IgD-negative memory B cell (primary cell): ENCODE results near the gene ZNF451. TPM values are rescaled to one million over a fixed set of nuclear protein-coding genes. Genes with fewer than 3 reads are reported as not detected.
A peak's percentile ranks its signal among the peaks of the same experiment; 100 is the strongest.

Source experiments
- H3K27ac Mint-ChIP-seq, 3 donors: one replicate each; pipeline ENCODE4 v1.8.0; 2020 to 2022; ENCODE audit warnings: mild to moderate bottlenecking in 3 of 3, mixed read lengths in 3 of 3, moderate library complexity in 1 of 3
- H3K27me3 Mint-ChIP-seq: one replicate; pipeline ENCODE4 v1.8.0; 2021; ENCODE audit warnings: mixed read lengths
- H3K36me3 Mint-ChIP-seq: one replicate; pipeline ENCODE4 v1.8.0; 2020; ENCODE audit warnings: mild to moderate bottlenecking, mixed read lengths
- H3K4me1 Mint-ChIP-seq, 3 donors: one replicate each; pipeline ENCODE4 v1.8.0; 2020 to 2022; ENCODE audit warnings: mixed read lengths in 3 of 3, mild to moderate bottlenecking in 1 of 3
- H3K4me3 Mint-ChIP-seq, 4 donors: one replicate each; pipeline ENCODE4 v1.8.0; 2020 to 2022; ENCODE audit warnings: mild to moderate bottlenecking in 4 of 4, mixed read lengths in 4 of 4, moderate library complexity in 3 of 4
- H3K9me3 Mint-ChIP-seq, 3 donors: one replicate each; pipeline ENCODE4 v1.8.0; 2020 to 2021; ENCODE audit warnings: mixed read lengths in 3 of 3, mild to moderate bottlenecking in 1 of 3
- polyA plus RNA-seq: library from polyadenylated mRNA; unstranded; fragments of 300-500 nt; fragmentation: Illumina TruSeq; gene quantifications from one replicate; pipeline ENCODE4 v1.2.3, GENCODE V29; 2021

Gene ZNF451
- polyA plus RNA-seq, 1 donor from 2014 or later = 22.3 TPM

DNA sequence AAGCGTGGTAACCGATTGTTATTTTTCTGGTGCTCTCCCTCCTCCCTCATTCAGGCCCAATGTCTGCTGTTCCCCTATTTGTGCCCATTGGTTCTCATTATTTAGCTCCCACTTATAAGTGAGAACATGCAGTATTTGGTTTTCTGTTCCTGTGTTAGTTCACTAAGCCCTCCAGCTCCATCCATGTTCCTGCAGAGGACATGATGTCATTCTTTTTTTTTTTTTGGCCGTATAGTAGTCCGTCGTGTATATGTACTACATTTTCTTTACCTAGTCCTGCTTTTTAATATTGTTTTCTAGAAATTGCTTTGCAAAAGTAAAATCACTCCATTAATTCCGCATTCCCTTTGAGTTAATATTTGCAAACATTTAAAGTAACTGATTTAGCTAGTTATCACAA is 23.1 kb downstream of the ZNF451 start:
- Mint-ChIP-seq H3K4me1 (peaks cover 20 to 22% (median 22%) of the 10 kb centered on the region in 3 donors), H3K27ac (no peak overlapping the region), H3K9me3 (no peaks in the 10 kb centered on the region)

GRCh38 chr6:57116776-57117175 is 26.8 kb downstream of the ZNF451 start:
- Mint-ChIP-seq H3K27me3 (no peaks in the 10 kb centered on the region), H3K9me3 (peaks cover 0 to 3% (median 2%) of the 10 kb centered on the region in 3 donors), H3K36me3 (peaks cover 10% of the 10 kb centered on the region), H3K27ac (no peak overlapping the region), H3K4me3 (no peak overlapping the region), H3K4me1 (peaks cover 13 to 17% (median 13%) of the 10 kb centered on the region in 3 donors)

More for the DNA sequence above, 23.1 kb downstream of the ZNF451 start:
- Mint-ChIP-seq H3K4me3 (no peak overlapping the region), H3K27me3 (no peaks in the 10 kb centered on the region), H3K36me3 (no peaks in the 10 kb centered on the region)

GRCh38 chr6:57117796-57118195 is 27.8 kb downstream of the ZNF451 start:
- H3K27ac Mint-ChIP-seq = no peak overlapping the region
- H3K27me3 Mint-ChIP-seq = no peaks in the 10 kb centered on the region
- peaks cover 11 to 17% (median 13%) of the 10 kb centered on the region in 3 donors for H3K4me1 Mint-ChIP-seq
- no peak overlapping the region for H3K4me3 Mint-ChIP-seq
- H3K36me3 Mint-ChIP-seq = peaks cover 16% of the 10 kb centered on the region
- peaks cover 0 to 3% (median 2%) of the 10 kb centered on the region in 3 donors for H3K9me3 Mint-ChIP-seq

- peaks cover 19% of the 10 kb centered on the region for H3K36me3 Mint-ChIP-seq
These were observed 33.1 kb downstream of the ZNF451 start for GRCh38 chr6:57123111-57123510.

DNA sequence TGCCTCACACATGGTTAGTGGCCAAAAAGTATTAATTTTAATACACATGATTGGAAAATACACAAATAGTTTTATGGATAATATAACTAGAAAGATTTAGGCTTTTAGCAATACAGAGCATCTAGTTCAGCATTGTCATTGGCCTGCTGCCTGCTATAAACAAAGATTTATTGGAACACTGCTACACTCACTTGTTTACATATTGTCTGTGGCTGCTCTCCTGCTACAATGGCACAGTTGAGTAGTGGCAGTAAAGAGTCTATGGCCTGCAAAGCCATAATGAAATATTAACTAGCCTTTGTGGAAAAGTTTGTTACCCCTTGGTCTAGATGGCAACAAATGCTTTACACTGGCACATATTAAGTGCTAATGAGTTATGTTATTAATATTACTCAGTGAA is 37.8 kb downstream of the ZNF451 start:
- H3K4me3 Mint-ChIP-seq = no peak overlapping the region

More at GRCh38 chr6:57123111-57123510, 33.1 kb downstream of the ZNF451 start:
- peaks cover 0 to 3% (median 2%) of the 10 kb centered on the region in 3 donors for H3K9me3 Mint-ChIP-seq
- H3K27ac Mint-ChIP-seq = no peak overlapping the region
- H3K4me1 Mint-ChIP-seq = peaks cover 8 to 22% (median 17%) of the 10 kb centered on the region in 3 donors
- no peak overlapping the region for H3K4me3 Mint-ChIP-seq
- H3K27me3 Mint-ChIP-seq = no peaks in the 10 kb centered on the region

GRCh38 chr6:57130661-57131177 is 40.7 kb downstream of the ZNF451 start:
- Mint-ChIP-seq H3K4me3 (no peak overlapping the region), H3K36me3 (peaks cover 1% of the 10 kb centered on the region), H3K27ac (no peak overlapping the region), H3K4me1 (peaks cover 0 to 2% (median 2%) of the 10 kb centered on the region in 3 donors), H3K9me3 (no peaks in the 10 kb centered on the region), H3K27me3 (no peaks in the 10 kb centered on the region)

More for the DNA sequence above, 37.8 kb downstream of the ZNF451 start:
- H3K36me3 Mint-ChIP-seq = peaks cover 3% of the 10 kb centered on the region
- H3K27ac Mint-ChIP-seq = no peak overlapping the region
- H3K4me1 Mint-ChIP-seq = peaks cover 0 to 9% (median 2%) of the 10 kb centered on the region in 3 donors
- H3K9me3 Mint-ChIP-seq = no peaks in the 10 kb centered on the region
- no peaks in the 10 kb centered on the region for H3K27me3 Mint-ChIP-seq

DNA sequence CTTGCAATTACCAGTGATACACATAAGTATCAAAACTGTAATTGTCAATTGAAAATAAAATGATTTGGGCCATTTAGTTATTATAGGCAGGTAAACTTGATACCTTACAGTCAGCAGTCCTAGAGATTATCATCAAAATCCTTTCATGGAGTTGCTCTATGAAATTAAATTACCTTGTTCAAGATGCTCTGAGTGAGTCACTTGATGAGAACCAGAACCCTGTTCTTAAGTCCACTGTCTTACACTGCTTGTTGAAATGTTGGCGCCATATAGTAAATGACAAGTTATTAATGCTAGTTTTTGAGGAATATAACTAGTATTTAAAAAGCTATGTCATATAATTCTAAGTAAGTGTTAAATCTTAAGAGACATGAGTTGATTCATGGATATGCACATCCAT is 45.0 kb downstream of the ZNF451 start:
- no peak overlapping the region for H3K27ac Mint-ChIP-seq
- H3K4me3 Mint-ChIP-seq = no peak overlapping the region
- H3K27me3 Mint-ChIP-seq = no peaks in the 10 kb centered on the region
- H3K4me1 Mint-ChIP-seq = no peaks in the 10 kb centered on the region
- H3K36me3 Mint-ChIP-seq = peaks cover 10% of the 10 kb centered on the region
- no peaks in the 10 kb centered on the region for H3K9me3 Mint-ChIP-seq

DNA sequence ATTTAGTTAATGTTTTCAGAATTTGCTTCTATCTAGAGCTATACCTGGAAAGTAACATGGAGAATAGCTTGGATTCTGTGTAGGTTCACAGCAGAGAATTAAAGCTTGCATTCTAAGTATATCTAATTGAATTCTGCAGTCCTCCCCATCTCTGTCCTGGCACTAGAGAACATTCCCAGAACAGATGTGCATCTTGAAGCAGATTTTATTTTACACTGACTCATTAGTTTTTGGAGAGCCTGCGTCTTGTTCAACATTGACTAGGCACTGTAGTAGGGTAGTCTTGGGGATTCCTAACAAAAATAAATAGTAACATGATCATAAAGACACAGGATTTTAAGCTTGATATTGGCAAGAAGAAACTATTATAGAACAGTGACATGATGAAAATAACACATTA is 45.9 kb downstream of the ZNF451 start:
- Mint-ChIP-seq H3K36me3 (peaks cover 11% of the 10 kb centered on the region), H3K27me3 (no peaks in the 10 kb centered on the region), H3K4me3 (no peak overlapping the region), H3K4me1 (no peaks in the 10 kb centered on the region), H3K9me3 (no peaks in the 10 kb centered on the region), H3K27ac (no peak overlapping the region)

GRCh38 chr6:57137350-57137749 is 47.4 kb downstream of the ZNF451 start:
- Mint-ChIP-seq H3K27me3 (no peaks in the 10 kb centered on the region), H3K27ac (peak overlapping the region in 1 of 3 donors; percentile 54), H3K9me3 (peaks cover 0 to 5% (median 0%) of the 10 kb centered on the region in 3 donors), H3K36me3 (peaks cover 19% of the 10 kb centered on the region), H3K4me1 (no peaks in the 10 kb centered on the region), H3K4me3 (no peak overlapping the region)

GRCh38 chr6:57138026-57138425 is 48.0 kb downstream of the ZNF451 start:
- H3K4me1 Mint-ChIP-seq = no peaks in the 10 kb centered on the region
- peak overlapping the region in 1 of 3 donors; percentile 54 for H3K27ac Mint-ChIP-seq
- peaks cover 24% of the 10 kb centered on the region for H3K36me3 Mint-ChIP-seq
- H3K27me3 Mint-ChIP-seq = no peaks in the 10 kb centered on the region
- peaks cover 0 to 7% (median 0%) of the 10 kb centered on the region in 3 donors for H3K9me3 Mint-ChIP-seq
- H3K4me3 Mint-ChIP-seq = no peak overlapping the region

DNA sequence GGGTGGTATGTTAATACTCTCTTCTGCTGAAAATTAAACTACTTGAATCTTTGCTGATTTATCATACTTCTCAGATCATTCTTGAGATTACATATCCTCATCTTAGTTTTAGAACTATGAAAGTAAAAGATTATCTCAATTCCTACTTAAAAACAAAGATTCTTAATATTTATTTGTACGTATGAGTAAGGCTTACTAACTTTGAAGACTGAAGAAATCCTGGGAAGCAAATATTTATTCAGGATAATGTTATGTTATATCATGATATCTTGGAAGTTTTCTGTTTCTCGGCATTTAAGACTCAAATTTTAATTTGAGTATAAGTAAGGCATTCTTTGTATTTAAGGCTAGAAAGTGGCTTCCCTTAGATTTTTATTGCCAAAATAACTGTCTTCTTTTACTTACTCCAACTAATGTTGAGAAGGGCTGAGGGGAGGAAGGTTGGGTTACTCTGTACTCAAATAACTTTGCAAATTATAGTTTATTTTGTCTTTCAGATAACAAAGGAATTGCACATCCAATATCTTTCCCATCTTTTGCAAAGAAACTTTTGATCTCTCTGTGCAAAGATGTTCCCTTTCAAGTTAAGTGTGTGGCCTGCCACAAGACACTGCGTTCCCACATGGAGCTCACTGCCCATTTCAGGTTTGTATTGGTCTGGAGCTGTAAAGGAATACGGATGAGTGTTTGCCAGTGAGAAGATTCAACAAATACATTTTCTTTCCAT is 51.6 kb downstream of the ZNF451 start:
- Mint-ChIP-seq H3K4me3 (no peak overlapping the region), H3K36me3 (peaks cover 27% of the 10 kb centered on the region), H3K4me1 (no peaks in the 10 kb centered on the region), H3K27ac (no peak overlapping the region), H3K27me3 (no peaks in the 10 kb centered on the region), H3K9me3 (peaks cover 0 to 7% (median 0%) of the 10 kb centered on the region in 3 donors)

- Mint-ChIP-seq H3K36me3 (peaks cover 22% of the 10 kb centered on the region), H3K4me1 (no peaks in the 10 kb centered on the region), H3K9me3 (peaks cover 0 to 7% (median 0%) of the 10 kb centered on the region in 3 donors), H3K4me3 (no peak overlapping the region), H3K27me3 (no peaks in the 10 kb centered on the region), H3K27ac (no peak overlapping the region)
These were observed 52.2 kb downstream of the ZNF451 start for GRCh38 chr6:57142178-57142525.

DNA sequence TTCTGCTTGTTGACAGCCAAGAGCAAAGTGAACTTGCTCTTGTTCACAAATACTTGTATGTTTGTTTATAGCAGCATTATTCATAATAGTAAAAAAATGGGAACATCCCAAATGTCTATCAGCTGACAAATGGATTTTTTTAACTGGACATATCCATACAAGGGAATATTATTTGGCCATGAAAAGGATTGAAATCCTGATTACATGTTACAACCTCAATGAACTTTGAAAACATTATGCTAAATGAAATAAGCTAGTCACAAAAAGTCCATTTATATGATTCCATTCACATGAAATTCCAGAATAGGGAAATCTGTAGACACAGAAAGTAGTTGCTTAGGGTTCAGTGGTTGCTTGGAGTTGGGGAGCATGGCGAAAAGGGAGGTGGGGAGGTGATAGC is 53.7 kb downstream of the ZNF451 start:
- no peak overlapping the region for H3K4me3 Mint-ChIP-seq
- no peak overlapping the region for H3K27ac Mint-ChIP-seq
- no peaks in the 10 kb centered on the region for H3K4me1 Mint-ChIP-seq
- peaks cover 0 to 7% (median 0%) of the 10 kb centered on the region in 3 donors for H3K9me3 Mint-ChIP-seq
- H3K36me3 Mint-ChIP-seq = peaks cover 27% of the 10 kb centered on the region
- H3K27me3 Mint-ChIP-seq = no peaks in the 10 kb centered on the region

GRCh38 chr6:57147401-57147800 is 57.4 kb downstream of the ZNF451 start:
- Mint-ChIP-seq H3K36me3 (peaks cover 17% of the 10 kb centered on the region), H3K27me3 (no peaks in the 10 kb centered on the region), H3K9me3 (peaks cover 0 to 1% (median 0%) of the 10 kb centered on the region in 3 donors), H3K4me1 (no peaks in the 10 kb centered on the region), H3K27ac (no peak overlapping the region), H3K4me3 (no peak overlapping the region)

DNA sequence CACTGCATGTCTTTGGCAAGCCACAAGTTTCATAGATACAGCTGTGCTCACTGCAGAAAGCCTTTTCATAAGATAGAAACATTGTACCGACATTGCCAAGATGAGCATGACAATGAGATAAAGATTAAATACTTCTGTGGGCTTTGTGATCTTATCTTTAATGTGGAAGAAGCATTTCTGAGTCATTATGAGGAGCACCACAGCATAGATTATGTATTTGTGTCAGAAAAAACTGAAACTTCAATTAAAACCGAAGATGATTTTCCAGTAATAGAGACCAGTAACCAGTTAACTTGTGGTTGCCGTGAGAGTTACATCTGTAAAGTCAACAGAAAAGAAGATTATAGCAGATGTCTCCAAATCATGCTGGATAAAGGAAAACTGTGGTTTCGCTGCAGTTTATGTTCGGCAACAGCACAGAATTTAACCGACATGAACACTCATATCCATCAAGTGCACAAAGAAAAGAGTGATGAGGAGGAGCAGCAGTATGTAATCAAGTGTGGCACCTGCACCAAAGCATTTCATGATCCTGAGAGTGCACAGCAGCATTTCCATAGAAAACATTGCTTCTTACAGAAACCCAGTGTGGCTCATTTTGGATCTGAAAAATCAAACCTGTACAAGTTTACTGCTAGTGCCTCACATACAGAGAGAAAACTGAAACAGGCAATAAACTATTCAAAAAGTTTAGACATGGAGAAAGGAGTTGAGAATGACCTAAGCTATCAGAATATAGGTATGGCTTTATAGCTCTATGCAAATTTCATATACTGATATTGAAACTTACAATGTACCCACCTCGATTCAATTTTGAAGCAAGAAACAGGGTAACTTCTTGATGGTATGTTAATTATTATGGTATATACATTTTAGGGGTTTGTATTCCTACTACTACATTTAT is 58.2 kb downstream of the ZNF451 start:
- Mint-ChIP-seq H3K27ac (no peak overlapping the region), H3K36me3 (peaks cover 12% of the 10 kb centered on the region), H3K4me1 (no peaks in the 10 kb centered on the region), H3K27me3 (no peaks in the 10 kb centered on the region), H3K9me3 (no peaks in the 10 kb centered on the region), H3K4me3 (no peak overlapping the region)
